NCI-H1092 treated with DMSO at 0.1 percent for 48 hours (cell line): Measurements from ENCODE around the gene MPZ.
"Not testable (repeated sequence)": the region's sequence is repeated elsewhere in the genome, so short reads cannot be mapped to it uniquely, and the experiment has no call there.

Source experiments
- DNase-seq: peaks from one replicate; lab custom pipeline; 2025; lab: John Stamatoyannopoulos, UW

MPZ gene

GRCh38 chr1:161299347-161299746, 10.4 kb downstream of the MPZ start:
- DNase-seq, result no peak

GRCh38 chr1:161298116-161298515, 11.7 kb downstream of the MPZ start:
- no peak for DNase-seq

DNA sequence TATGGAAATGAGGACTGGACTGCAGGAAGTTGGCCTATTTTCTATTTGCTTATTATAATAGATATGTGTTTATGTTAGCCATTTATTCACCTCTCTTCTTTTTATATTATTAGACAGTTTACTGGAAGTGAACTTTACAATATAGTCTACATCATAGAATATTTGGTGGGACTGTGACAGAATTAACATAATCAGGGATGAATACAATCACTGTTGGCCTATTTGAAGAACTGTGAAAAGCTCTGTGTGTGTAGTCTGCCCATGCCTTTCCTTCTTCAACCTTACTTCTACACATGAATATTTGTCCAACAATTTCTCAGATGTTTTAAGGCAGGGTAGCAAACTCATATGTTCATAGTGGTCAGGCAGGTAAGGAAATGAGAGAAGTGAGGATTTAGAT, 12.4 kb downstream of the MPZ start:
- DNase-seq, result no peak

GRCh38 chr1:161290779-161291178, 19.0 kb downstream of the MPZ start:
- no peak for DNase-seq

DNA sequence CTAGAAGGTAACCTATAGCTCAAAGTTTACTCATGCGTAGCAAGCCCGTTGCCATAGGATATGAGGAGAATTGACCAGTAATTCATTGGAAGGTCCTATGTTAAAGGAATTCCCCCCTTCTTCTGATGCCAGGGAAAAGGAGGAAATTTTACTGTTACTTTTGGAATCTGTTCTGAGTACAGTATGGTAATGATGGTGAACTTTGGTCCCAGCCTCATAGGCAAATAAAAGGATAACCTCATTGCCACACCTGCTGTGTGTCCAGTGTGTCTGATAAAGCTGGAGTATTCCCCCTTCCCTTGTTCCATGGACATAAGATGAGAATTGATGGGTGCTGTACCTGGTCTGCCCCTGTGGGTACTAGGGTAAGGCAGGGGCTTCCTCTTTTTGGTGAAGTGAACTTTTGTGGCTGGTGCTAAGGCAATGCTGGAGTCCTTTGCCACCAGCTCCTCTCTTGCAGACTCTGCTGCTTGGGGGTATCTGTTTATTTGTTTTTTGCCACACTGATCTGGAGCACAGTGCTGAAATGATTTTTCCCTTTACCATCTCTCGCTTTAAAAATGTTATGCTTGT, 22.2 kb downstream of the MPZ start:
- no peak for DNase-seq

GRCh38 chr1:161285521-161285920, 24.2 kb downstream of the MPZ start:
- DNase-seq, result no peak

- no peak for DNase-seq
These were observed 24.7 kb downstream of the MPZ start for GRCh38 chr1:161285113-161285512.

DNA sequence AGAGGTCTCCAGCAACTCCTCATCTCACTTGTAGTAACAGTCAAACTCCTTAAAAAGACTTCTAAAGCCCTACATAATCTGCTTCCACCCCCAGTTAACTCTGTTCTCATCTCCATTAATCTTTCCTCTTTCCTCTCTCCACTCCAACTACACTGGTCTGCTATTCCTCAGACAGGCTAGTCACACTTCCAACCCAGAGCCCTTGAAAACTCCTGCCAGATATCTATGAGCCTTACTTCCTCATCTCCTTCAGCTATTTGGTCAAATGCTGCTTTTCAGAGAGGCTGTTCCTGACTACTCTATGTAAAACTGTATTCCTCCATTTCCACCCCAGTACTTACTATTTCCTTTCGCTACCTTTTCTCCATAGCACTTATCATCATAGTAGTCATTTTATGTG, 26.8 kb downstream of the MPZ start:
- no peak for DNase-seq

GRCh38 chr1:161274874-161275273, 34.9 kb downstream of the MPZ start:
- DNase-seq, result no peak

DNA sequence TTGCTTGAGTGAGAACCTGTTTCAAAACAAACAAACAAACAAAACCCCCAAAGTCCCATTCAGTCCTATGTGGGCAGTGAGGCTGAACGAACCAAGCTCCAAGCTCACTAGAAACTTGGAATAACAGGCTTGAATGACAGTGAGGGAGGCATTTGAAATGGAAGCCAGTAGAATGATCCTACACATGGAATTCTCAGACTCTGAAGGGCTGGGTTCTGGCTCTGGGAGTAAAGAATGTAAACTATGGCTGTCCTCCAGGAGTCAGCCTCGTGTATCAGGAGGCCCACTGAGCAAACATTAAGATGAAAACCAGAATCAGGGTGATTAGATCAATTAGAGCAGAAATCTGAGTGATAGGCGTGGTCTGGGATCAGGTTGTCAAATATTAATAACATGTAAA, 36.4 kb downstream of the MPZ start:
- DNase-seq, result no peak

DNA sequence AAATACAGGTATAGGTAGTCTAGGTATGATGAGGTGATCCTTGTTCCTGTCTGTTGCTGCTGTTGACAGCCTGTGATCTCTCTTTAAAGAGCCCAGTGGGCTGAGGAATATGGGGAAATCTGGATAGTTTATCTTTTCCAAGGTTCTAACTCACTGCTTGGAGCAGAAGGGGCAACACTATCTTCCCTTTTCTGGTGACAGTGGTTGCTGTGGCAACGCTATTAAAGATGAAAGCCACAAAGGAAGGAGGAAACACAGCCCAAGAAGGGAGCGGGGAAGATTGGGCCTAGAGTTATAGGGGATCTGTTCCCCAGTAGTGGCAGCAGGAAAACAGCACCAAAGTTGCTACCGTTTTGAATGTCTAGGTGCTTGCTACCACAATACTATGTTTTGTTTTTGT, 42.4 kb downstream of the MPZ start:
- DNase-seq, result no peak

DNA sequence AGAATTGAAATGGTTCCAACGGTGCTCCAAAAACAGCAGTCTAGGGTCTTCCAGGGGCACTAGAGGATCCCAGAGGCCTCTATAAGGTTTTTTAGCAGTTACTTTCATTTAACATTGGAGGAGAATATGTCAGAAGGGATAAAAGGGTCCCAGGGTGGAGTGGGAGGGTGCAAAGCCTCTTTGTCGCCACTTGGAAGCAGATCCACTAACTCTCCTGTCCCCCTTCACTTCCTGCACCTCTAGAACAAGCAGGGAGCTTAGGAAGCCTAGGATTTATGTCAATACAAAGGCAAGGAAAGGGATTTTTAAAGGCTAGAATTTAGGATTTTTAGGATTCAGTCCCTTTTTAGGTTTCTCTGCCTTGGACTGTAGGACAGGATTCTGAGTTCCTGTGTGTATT, 42.9 kb downstream of the MPZ start:
- DNase-seq, result no peak

GRCh38 chr1:161266202-161266601, 43.6 kb downstream of the MPZ start:
- DNase-seq, result no peak

DNA sequence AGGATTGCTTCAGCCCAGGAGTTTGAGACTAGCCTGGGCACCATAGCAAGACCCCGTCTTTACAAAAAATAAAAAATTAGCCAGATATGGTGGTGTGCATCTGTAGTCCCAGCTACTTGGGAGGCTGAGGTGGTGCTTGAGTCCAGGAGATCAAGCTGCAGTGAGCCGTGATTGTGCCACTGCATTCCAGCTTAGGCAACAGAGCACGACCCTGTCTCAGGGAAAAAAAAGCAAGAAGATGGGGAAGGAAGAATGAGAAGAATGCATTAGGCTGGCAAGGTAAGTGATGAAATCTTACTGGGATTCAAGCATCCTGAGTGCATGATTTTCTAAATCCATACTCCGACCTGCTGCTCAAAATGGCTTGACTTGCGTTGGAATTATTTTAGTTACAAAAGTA, 44.5 kb downstream of the MPZ start:
- no peak for DNase-seq

GRCh38 chr1:161261261-161262235, 48.2 kb downstream of the MPZ start:
- DNase-seq, result no peak

DNA sequence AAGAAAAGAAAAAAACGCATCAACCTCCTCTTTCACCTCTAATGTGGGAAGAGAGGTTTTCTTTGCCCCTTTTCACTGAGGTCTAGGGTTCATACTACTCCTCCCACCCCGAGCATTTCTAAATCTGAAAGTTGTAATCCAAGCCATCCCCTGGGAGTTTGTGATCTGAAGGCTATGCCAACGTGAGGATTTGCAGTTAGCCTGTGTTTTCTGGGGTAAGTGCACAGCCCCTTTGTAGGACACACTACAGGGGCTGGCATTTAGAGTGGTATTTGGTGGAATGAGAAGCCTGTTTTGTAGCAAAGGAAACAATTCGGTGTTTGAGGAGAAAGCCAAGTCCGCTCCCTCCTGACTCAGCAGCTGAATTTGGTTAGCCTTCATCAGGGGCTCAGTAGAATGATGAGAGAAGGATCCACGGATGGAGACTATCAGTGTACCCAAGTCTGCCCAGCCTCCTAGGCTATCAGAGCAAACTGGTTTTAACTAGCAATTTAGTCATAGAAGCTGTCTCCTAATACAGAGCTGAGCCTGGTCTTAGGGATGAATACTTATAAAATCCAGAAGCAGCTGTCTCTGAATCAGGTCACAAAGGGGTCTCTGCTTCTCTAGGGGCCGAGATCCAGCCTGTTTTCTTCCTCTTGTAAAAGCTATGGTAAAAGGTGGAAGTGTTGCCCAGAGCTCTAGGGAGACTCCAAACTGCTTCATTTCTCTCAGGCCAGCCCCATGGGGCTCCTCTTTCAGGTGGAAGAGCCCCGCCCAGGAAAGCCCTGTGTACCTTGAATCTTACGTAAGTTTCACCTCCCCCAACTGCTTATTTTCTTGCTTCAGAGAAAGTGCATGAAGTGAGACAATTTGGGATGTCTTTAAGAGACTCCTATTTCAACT, 49.1 kb downstream of the MPZ start:
- DNase-seq, result no peak

DNA sequence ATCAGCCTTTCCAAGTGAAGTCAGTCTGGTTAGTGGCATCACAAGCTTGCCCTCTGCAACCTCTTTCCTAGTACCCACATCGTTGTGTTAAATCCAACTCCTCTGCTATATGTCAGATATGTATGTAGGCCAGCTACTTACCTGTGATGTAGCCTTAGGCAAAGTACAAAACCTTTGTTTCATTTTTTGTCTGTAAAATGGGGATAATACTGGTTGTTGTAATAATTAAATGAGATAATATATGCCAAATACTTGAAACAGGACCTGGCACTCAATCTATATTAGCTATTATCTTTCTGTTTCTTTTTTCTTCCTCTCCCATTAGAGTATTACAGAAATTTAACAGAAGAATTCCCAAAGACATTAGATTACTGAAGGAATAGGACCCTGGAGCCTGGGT, 50.0 kb downstream of the MPZ start:
- DNase-seq, result no peak

DNA sequence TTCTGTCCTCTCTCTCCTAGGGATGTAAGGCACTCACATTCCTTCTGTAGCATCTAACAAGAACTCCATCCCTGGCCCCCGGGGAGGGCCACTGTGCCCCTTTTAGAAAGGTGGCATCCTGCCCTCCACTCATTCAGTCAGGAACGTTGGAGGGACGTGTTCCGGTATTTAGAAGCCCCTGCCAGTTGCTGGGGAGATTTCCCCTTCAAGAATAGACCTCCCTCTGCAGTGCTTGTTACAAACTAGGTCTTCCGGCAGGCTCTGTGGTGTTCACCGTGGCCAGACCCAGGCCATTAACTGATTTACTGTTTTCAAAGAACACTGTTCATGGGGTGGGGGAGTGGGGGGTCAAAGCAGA, 50.4 kb downstream of the MPZ start:
- DNase-seq, result no peak

- DNase-seq, result no peak
These were observed 51.1 kb downstream of the MPZ start, which contains the start of gene PCP4L1 for GRCh38 chr1:161258439-161259344. Gene PCP4L1 (plus strand): TSS chr1:161258745. CDS start chr1:161258975, 230 bp downstream.

DNA sequence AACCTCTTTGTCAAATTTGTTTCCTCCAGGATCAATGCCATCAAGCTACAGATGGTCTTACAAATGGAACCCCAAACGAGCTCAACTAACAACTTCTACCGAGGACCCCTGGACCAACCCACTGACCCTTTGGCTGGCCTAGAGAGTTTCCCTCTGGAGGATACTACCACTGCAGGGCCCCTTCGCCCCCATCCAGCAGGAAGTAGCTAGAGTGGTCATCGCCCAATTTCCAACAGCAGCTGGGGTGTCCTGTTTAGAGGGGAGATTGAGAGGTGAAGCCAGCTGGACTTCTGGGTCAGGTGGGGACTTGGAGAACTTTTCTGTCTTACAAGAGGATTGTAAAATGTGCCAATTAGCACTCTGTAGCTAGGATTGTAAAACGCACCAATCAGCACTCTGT, 52.7 kb downstream of the MPZ start:
- not testable (repeated sequence) for DNase-seq

DNA sequence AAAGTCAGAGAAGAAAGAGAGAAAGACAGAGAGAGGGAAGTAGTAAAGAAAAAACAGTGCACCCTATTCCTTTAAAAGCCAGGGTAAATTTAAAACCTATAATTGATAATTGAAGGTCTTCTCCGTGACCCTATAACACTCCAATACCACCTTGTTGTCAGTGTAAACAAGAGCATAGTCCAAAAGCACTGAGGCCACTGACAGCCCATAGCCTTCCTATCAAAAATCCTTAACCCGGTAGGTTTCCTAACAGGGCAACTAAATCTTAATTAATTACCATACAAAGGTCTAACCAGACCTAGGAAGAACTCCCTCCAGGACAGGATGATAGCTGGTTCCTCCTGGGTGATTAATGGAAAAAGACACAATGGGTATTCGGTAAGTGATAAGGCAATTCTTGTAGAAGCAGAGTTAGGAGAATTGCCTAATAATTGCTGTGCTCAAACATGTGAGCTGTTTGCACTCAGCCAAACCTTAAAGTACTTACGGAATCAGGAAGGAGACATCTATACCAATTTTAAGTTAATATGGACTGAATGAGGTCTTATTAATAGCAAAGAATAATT, 53.7 kb downstream of the MPZ start:
- not testable (repeated sequence) for DNase-seq
